Measurements from ENCODE around the gene ULK4. TPM values are rescaled to one million over a fixed set of nuclear protein-coding genes. Genes with fewer than 3 reads are reported as not detected.
A peak's percentile ranks its signal among the peaks of the same experiment; 100 is the strongest.

Gene ULK4
- polyA plus RNA-seq, 1 of the 3 experiments (the other 2 are of a cell fraction), result 6.2 TPM

GRCh38 chr3:41581700-41582099 lies 380.2 kb downstream of the ULK4 start:
- Histone ChIP-seq H3F3A (replicated peaks; ENCODE audit: insufficient read depth) (no peaks in the 10 kb centered on the region), H3K9ac (no peak overlapping the region), H2AFZ (ENCODE audit: low read depth) (no peak overlapping the region), H3K36me3 (replicated peaks in 1 of 2; ENCODE audit: control insufficient read depth in 1 of 2, insufficient read depth in 2 of 2, low read length in 1 of 2) (peaks cover 0 to 2% of the 10 kb centered on the region in 2 experiments), H3K4me1 (ENCODE audit: control insufficient read depth in 1 of 2, insufficient read depth in 2 of 2, low read depth in 1 of 2, low read length in 1 of 2) (peaks cover 0 to 27% of the 10 kb centered on the region in 2 experiments; a peak in 2 of 4 replicates), H3K4me3 (ENCODE audit: low read depth in 2 of 2, low read length in 1 of 2) (no peak overlapping the region), H4K20me1 (ENCODE audit: insufficient read depth) (no peaks in the 10 kb centered on the region), H3K4me2 (no peak overlapping the region), H3K9me3 (no peaks in the 10 kb centered on the region), H3K27me3 (ENCODE audit: insufficient read depth) (no peaks in the 10 kb centered on the region), H3K27ac (ENCODE audit: low read depth in 2 of 2, low read length in 1 of 2) (peak overlapping the region in 1 of 2 experiments; percentile 95; a peak in 2 of 4 replicates), H3K9me2 (no peaks in the 10 kb centered on the region), H3K79me2 (ENCODE audit: insufficient read depth) (no peaks in the 10 kb centered on the region)
- no peak for TF ChIP-seq FOXJ3 (CRISPR knock-in tag; IDR thresholded peaks at IDR 0.05)
- TF ChIP-seq NFIC (IDR thresholded peaks at IDR 0.05; ENCODE audit: borderline replicate concordance), result no peak
- TF ChIP-seq RXRA (IDR thresholded peaks at IDR 0.05; ENCODE audit: borderline replicate concordance, low read depth), result no peak
- no peak for TF ChIP-seq NRF1 (IDR thresholded peaks at IDR 0.05; ENCODE audit: low read depth, low read length)
- no peak for TF ChIP-seq SMC3 (IDR thresholded peaks at IDR 0.05; ENCODE audit: low read depth, low read length)
- TF ChIP-seq FOXM1 (IDR thresholded peaks at IDR 0.05; ENCODE audit: low read depth), result no peak
- no peak for TF ChIP-seq FOSL2 (IDR thresholded peaks at IDR 0.05; ENCODE audit: borderline replicate concordance, low read depth)
- no peak for TF ChIP-seq EP300 (IDR thresholded peaks at IDR 0.05; ENCODE audit: borderline replicate concordance in 1 of 2, low read depth in 1 of 2, low read length in 1 of 2)
- CTCF ChIA-PET, result no interaction called here
- POLR2A ChIA-PET, result no interaction called here
- DNase-seq, result no peak
- WGBS (ENCODE audit: low lambda C conversion rate), result 75% methylated on average over 4 of the region's 4 CpGs

DNA sequence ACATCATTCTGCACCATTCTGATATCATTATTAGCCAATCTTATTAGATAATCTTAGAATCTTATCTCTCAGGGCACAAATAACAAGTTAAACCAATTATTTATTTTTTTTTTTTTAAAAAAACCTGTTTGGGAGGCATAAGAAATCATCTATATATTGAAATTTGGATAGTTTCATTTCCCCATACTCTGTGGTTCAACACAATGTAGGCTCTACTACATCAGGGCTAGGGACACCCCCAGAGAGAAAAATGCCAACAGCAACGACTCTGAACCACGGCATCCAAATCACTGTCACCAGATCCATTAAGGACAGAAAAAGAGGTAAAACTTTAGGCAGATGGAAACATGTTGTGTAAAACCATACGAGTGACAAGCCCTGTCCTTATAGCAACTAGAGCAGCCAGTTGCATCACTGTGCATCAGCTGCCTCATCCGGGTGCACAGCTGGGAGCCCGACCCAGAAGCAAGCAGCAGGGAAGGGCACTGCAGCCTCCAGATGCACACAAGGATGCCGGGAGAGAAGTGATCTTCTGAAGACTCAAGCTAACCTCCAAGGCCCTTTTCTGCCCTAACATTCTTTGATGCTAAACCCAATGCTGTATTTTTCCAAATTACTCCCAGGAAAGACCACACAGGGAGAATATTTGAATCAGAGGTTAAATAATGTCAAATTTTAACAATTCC lies 381.5 kb downstream of the ULK4 start:
- Histone ChIP-seq H3K9ac (no peak overlapping the region), H3K27ac (ENCODE audit: low read depth in 2 of 2, low read length in 1 of 2) (no peak overlapping the region; a peak in 1 of 4 replicates), H3K9me3 (no peaks in the 10 kb centered on the region), H3K27me3 (ENCODE audit: insufficient read depth) (no peaks in the 10 kb centered on the region), H3F3A (replicated peaks; ENCODE audit: insufficient read depth) (no peaks in the 10 kb centered on the region), H3K79me2 (ENCODE audit: insufficient read depth) (no peaks in the 10 kb centered on the region), H2AFZ (ENCODE audit: low read depth) (no peak overlapping the region), H3K4me2 (no peak overlapping the region), H4K20me1 (ENCODE audit: insufficient read depth) (no peaks in the 10 kb centered on the region), H3K9me2 (no peaks in the 10 kb centered on the region), H3K4me1 (ENCODE audit: control insufficient read depth in 1 of 2, insufficient read depth in 2 of 2, low read depth in 1 of 2, low read length in 1 of 2) (peaks cover 0 to 36% of the 10 kb centered on the region in 2 experiments; a peak in 2 of 4 replicates), H3K4me3 (ENCODE audit: low read depth in 2 of 2, low read length in 1 of 2) (no peak overlapping the region), H3K36me3 (replicated peaks in 1 of 2; ENCODE audit: control insufficient read depth in 1 of 2, insufficient read depth in 2 of 2, low read length in 1 of 2) (peaks cover 0 to 2% of the 10 kb centered on the region in 2 experiments)
- ChIA-PET CTCF (no interaction called here), POLR2A (interaction anchor here (1.3 kb wide), 1 partner anchor 381 kb away, joined by 6 read pairs; the partner anchor contains the start of gene CTNNB1)
- 65% methylated on average over 4 of the region's 6 CpGs for WGBS (ENCODE audit: low lambda C conversion rate)
- peak; percentile 7 for DNase-seq
- TF ChIP-seq POLR2AphosphoS5 (IDR thresholded peaks at IDR 0.05; ENCODE audit: low read depth, low read length) (no peak), RCOR1 (IDR thresholded peaks at IDR 0.05; ENCODE audit: low read length) (no peak), RAD21 (IDR thresholded peaks at IDR 0.05; ENCODE audit: low read length) (no peak), FOXJ3 (CRISPR knock-in tag; IDR thresholded peaks at IDR 0.05) (no peak), TCF12 (IDR thresholded peaks at IDR 0.05) (no peak), TAF1 (IDR thresholded peaks at IDR 0.05; ENCODE audit: borderline replicate concordance, low read depth, low read length) (no peak), EP300 (IDR thresholded peaks at IDR 0.05; ENCODE audit: borderline replicate concordance in 1 of 2, low read depth in 1 of 2, low read length in 1 of 2) (no peak)
